BJ (cell line): Measurements from ENCODE around the gene MAPK9. TPM values are rescaled to one million over a fixed set of nuclear protein-coding genes. Genes with fewer than 3 reads are reported as not detected.

Experiments
- CTCF ChIA-PET: fragments of 350-600 bp; formaldehyde crosslinking; extraction: SDS; loops from one replicate; lab custom pipeline; 2021; ENCODE audit warnings: antibody characterized with exemption, inconsistent platforms; lab: Yijun Ruan, JAX
- POLR2A ChIA-PET: fragments of 300-600 bp; sonication (Branson Sonifier 250); formaldehyde crosslinking; extraction: SDS; loops from one replicate; lab custom pipeline; 2021; ENCODE audit warnings: antibody characterized with exemption; lab: Charles Lee
- DNase-seq: peaks from one replicate; pipeline ENCODE4 v3.0.0-alpha.2; 2011; ENCODE audit warnings: low read depth
- H3K27me3 ChIP-seq: 2 replicates; pipeline ENCODE4 v1.6.0; 2011; ENCODE audit warnings: low read length; ENCODE audit not compliant: control insufficient read depth, insufficient read depth
- H3K36me3 ChIP-seq: 2 replicates; pipeline ENCODE4 v1.5.1; 2011; ENCODE audit warnings: low read length; ENCODE audit not compliant: control insufficient read depth, insufficient read depth
- H3K4me3 ChIP-seq: 2 replicates; pipeline ENCODE4 v1.5.1; 2011; ENCODE audit warnings: low read depth, mild to moderate bottlenecking, control low read depth, low read length
- CTCF ChIP-seq: IDR thresholded peaks from 2 replicates; pipeline ENCODE4 v1.5.1; 2011; ENCODE audit warnings: low read depth, mild to moderate bottlenecking, control low read depth, inconsistent platforms, low read length, moderate library complexity; ENCODE audit not compliant: insufficient read depth
- polyA plus RNA-seq: library from polyadenylated mRNA; depleted of rRNA; stranded (reverse); fragments of >200 nt; gene quantifications from 2 replicates; pipeline ENCODE4 v1.2.3, GENCODE V29; 2011

Gene MAPK9
- polyA plus RNA-seq, 1 experiment, result 35.0 TPM

DNA sequence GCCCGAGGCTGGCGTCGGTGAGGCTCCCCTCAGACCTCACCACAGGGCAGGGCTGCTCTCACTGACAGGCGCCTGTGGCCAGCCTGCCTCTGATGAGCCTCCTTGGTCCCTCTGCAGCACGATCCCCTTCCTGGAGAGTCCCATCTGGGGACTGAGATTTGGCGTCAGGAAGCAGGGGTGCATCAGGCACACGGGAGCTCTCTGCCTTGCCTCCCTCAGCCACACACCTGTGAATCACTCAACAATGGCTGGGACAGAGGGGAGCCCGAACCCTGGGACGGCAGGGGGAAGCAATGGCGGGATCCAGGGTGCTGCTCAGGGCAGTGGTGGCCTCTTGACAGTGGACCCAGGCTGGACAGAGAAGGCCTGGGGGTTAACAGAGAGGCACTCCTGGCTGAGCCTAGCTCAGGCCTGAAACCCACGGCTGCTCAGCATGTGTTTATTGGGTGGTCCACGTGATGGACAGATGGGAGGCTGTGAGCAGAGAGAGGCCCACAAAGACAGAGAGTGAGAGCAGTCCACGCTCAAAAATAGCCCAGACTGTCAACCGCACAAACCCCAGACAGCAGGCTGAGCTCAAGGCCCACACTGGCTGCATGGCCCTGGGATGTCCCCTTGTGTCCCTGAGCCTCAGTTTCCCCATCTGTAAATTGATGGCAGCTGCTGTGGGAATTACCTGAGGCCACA lies 94.7 kb downstream of the MAPK9 start:
- no peak for TF ChIP-seq CTCF
- DNase-seq, result no peak
- ChIA-PET POLR2A (no interaction called here), CTCF (no interaction called here)
- Histone ChIP-seq H3K4me3 (no peak overlapping the region), H3K27me3 (no peaks in the 10 kb centered on the region), H3K36me3 (no peaks in the 10 kb centered on the region)

DNA sequence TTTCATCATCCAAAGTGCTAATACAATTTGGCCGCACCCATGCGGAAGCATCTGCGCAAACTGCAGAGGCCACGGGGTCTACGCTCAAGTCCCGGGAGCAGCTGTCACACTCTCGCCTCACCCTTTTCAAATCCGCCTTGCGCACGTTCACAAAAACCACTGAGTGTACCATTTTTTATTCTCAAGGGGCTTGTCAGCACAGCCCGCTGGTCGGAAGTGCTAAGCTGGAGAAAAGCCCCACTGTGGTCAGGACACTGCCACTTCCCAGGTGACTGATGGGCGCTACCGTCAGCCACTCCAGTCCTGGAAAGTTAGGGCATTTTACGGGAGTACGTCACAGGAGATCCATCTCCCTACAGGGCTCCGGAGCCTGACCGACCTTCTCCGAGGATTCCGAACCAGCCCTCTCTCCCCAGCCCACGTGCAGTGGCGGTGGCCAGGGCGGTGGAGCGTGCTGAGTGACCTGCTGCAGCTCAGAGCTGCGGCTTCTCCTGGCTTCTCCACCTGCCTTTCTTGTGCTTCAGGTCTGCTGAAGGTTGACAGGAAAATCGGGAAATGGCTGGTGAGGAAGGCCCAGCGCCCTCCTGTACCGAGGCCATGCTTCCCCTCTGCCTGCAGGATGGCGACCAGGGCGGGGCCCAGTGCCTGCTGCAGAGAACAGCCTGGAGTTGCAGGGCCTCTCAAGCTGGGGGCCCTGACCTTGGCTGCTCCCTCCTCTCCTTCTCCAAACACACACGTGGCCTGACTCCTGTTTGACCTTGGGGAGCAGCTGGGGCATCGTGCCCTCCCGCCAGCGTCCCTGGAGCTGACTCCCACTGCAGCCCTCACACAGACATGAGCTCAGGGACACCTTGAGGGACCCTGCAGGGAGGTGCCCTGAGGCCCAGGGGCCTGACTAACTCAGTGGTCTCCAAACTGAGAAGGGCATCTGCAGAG lies 97.2 kb downstream of the MAPK9 start:
- no peaks in the 10 kb centered on the region for H3K27me3 ChIP-seq
- POLR2A ChIA-PET, result no interaction called here
- no peaks in the 10 kb centered on the region for H3K36me3 ChIP-seq
- no peak for TF ChIP-seq CTCF
- no peak for DNase-seq
- no peak overlapping the region for H3K4me3 ChIP-seq
- CTCF ChIA-PET, result interaction anchor here (0.6 kb wide), 1 partner anchor 1509 kb away, joined by 3 read pairs; no protein-coding TSS in a partner anchor

DNA sequence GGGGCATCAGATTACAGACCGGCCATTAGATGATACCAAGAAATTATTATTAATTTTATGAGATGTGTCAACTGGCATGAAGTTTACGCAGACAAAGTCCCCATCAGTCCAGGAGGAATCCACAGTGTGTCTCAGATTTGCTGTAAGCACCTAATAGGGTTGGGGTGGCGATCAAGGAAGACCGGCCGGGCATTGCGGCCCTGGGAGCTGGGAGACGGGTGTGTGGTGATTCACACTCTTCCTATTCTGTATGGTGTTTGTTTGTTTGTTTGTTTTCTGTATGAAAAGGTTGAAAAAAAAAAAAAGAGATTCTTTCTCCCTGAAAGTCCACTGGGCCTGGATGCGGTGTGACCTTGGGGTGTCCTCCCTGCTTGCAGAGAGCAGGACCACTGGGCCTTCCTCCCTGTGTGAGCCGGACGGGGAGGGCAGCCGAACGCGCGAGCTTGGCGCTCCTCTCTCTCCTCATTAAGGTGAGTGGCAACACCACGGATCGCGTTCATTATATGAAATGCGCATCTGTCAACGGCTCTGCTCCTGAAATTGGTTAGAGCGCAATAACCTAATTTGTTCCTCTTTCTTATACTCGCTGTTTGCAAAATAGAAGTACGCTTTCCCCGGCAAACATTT lies 98.0 kb downstream of the MAPK9 start:
- no peak for DNase-seq
- no peak for TF ChIP-seq CTCF
- no peaks in the 10 kb centered on the region for H3K27me3 ChIP-seq

GRCh38 chr5:180191716-180192115 lies 100.2 kb downstream of the MAPK9 start:
- Histone ChIP-seq H3K4me3 (no peak overlapping the region), H3K36me3 (no peaks in the 10 kb centered on the region), H3K27me3 (no peaks in the 10 kb centered on the region)
- DNase-seq, result no peak
- CTCF ChIA-PET, result no interaction called here
- POLR2A ChIA-PET, result no interaction called here
- TF ChIP-seq CTCF, result no peak

More for the DNA sequence above, 98.0 kb downstream of the MAPK9 start:
- H3K4me3 ChIP-seq, result no peak overlapping the region
- CTCF ChIA-PET, result no interaction called here
- no peaks in the 10 kb centered on the region for H3K36me3 ChIP-seq
- POLR2A ChIA-PET, result no interaction called here

GRCh38 chr5:180187767-180188166 lies 104.1 kb downstream of the MAPK9 start:
- POLR2A ChIA-PET, result no interaction called here
- no peak for DNase-seq
- Histone ChIP-seq H3K36me3 (no peaks in the 10 kb centered on the region), H3K4me3 (no peak overlapping the region), H3K27me3 (no peaks in the 10 kb centered on the region)
- CTCF ChIA-PET, result no interaction called here
- no peak for TF ChIP-seq CTCF
